ENCODE results near the gene CACNA1C.

CACNA1C gene

GRCh38 chr12:2035431-2036055 is 17.2 kb upstream of the CACNA1C start:
- DNase-seq = no peak

DNA sequence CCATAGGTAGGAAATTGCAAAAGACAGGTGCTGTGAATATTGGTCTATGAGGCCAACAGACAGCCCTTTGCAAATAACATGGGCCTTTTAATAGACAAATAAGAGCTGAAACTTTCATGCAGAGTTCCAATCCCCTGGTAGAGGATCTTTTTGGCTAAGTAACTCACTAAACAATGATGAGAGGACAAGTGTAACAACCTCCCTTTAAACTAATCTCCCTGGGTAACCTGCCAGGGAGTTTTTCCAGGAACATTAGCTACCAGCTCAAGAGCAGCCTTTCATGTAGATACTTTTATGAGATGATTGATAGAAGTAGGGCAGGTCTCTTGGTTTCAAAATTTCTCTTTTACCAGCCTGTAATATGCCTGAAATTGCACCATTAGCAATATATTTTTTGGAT is 13.8 kb upstream of the CACNA1C start:
- DNase-seq = no peak

DNA sequence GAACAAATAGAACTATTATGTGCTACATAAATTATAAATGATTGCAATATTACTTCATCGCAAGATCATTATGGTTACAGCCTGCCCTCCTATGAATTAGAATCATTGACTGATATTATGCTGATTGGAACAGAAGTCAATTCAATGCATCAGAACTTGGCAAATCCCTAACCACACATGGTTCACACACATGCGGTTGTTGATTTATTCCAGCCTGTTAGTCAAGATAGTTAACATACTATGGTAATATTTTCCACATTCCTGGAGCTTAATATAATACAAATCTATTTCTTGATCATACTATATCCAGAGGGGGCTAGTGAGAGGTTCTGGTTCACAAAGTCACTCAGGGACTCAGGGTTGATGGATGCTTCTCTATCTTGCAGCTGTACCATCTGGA is 9.7 kb upstream of the CACNA1C start:
- no peak for DNase-seq

DNA sequence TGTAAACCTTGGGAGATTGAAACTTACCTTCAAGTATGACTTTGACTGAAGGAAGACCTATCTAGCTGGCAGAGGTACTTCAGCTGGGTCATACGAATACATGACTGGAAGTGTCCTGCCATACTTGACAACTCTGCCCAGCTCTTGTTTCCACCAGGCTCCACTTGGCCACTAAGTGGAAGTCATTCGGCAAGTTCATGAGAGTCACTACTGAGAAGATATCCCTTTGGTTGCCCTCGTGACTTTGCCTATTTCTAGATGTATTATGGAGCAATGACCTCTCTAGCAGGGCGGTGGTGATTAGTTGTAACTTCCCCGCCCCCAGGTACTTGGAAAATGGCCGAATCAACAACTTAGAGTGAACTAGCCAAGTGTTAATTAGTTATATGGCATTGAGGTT is 8.6 kb upstream of the CACNA1C start:
- DNase-seq = no peak

DNA sequence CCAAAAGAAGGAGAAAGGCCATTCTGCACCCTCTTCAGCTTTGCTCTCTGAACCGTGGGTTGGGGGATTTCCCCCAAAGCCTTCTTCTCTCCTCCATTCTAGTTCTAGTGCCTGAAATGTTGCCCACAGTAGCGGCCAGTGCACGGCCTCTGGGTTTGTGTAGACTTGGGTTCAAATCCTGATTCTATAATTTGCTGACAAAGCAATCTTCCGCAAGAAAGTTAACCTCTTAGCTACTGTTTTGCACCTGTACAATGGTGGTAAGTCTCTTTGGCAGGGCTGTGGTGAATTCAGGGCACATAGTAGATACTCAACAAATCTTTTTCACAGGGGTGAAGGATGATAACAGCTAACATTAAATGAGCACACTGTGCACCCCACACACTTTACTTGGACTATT is 5.8 kb upstream of the CACNA1C start:
- no peak for DNase-seq

GRCh38 chr12:2047752-2048151 is 5.0 kb upstream of the CACNA1C start:
- DNase-seq = no peak

- no peak for DNase-seq
Observed at GRCh38 chr12:2049604-2050540, 2.9 kb upstream of the CACNA1C start.

- DNase-seq = no peak
Observed at GRCh38 chr12:2051700-2052621, 826 bp upstream of the CACNA1C start.

DNA sequence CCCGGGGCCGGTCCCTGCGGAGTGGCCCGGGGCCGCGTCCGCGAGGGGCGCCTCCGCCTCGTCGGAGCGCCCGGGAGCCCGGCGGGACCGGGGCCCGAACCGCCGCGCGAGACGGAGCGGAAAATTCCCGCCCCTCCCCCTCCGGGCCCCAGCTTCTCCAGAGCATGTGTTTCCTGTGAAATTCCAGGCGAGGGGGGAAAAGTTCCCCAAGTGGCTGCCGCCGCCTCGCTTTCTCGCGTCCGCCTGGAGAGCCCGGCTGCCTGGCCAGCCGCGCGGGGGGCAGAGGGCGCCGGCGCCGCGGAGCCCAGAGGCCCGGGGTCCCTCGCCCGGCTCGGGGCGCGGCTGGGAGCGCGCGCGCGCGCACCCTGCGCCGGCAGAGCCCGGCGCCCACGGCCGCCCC is 904 bp downstream of the CACNA1C start:
- no peak for DNase-seq

GRCh38 chr12:2054091-2055018 is 1.6 kb downstream of the CACNA1C start:
- no peak for DNase-seq

- DNase-seq = peak; percentile 48
Observed at GRCh38 chr12:2057041-2057794, 4.4 kb downstream of the CACNA1C start.

- no peak for DNase-seq
Observed at GRCh38 chr12:2057795-2058408, 5.1 kb downstream of the CACNA1C start.

DNA sequence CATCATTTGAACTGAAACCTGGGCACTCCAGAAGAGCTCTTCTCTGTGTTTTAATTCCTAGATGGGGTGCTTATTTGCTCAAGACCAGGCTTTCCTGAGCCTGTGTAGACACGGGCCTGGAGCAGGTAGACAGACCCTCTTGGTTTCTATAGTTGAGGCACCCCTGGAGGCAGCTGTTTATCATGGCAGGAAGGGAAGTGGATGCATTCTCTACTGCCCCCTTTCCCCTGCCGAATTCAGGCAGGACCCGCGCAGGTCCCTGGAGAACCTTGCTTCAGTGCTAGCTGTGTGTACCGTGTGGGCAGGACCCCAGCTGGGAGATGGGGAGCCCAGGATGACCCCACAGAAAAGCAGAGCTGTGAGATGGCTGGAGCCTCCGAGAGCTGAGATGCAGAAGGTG is 6.0 kb downstream of the CACNA1C start:
- DNase-seq = no peak

DNA sequence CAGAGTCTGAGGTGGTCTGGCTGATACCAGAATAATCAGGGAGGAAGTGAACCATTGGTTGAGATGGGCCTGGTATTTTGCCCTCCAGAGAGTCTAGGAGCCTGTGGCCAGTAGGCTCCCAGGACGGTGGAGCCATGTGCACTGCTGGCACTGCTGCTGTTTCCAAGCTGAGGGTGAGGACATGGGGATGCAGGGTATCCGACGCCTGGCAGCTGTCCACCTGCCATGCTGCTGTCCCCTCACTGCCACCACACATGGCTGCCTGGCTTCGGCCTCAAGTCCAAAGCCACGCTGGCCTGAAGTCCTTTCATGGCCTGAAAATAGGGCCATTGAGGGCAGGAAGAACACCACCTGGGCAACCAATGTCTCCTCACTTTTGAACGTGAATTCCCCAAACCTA is 8.6 kb downstream of the CACNA1C start:
- no peak for DNase-seq

DNA sequence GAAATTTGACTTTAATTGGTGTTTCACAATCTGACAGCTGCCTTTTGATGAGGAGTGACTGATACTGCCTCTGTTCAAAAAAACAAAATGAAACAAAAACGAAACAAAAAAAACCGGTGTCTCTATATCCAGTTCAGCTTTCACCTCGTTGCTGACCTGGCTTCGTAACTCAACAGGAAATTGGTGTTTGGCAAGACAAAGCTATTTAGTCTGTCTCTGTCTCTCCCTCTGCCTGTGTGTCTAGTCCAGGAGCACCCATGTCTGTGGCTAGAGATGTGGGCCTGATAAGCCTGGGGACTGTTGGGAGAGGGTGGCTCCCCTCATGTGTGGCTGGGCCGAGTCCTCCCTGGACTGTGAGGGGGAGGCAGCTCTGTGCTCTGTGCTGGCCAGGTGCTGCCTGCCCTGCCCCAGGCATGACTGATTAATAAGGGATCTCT is 11.3 kb downstream of the CACNA1C start:
- no peak for DNase-seq

DNA sequence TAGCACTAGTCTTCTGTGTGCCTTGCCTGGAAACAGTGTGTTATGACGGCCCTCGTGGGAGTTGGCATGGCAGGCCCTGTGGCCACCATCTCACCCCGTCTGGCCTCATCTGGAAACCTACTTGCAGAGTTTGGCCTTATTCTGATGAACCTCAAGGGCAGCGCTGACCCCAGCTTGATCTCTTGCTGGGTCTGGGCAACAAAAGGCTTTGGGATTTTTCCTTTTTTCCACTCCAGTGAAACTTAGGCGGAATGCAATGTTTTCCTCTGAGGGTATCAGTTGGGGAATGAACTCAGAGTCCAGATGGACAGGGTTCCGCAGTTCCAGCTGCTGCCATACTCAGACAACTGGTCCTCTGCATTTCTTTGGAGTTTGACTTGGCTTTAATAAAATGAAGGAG is 15.9 kb downstream of the CACNA1C start:
- no peak for DNase-seq

DNA sequence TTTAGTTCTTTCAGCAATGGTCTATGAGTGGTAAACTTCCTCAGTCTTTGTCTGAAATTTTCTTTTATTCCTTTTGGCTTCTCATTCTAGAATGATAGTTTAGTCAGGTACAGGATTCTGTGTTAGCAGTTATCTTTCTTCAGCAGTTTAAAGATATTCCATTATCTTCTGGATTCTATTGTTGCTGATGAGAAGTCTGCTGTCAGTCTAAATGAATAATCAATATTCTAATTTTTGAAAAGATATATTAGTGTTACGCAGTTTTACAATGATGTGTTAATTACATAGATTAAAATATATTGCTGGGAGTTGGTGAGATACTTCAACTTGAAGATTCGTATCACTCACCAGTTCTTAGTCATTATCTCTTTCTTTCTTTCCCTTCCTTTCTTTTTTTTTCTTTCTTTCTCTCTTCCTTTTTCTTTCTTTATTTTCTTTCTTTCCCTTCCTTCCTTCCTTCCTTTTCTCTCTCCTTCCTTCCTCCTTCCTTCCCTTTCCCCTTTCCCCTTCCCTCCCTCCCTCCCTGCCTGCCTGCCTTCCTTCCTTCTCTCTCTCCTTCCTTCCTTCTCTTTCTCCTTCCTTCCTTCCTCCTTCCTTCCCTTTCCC is 17.8 kb downstream of the CACNA1C start:
- no peak for DNase-seq

DNA sequence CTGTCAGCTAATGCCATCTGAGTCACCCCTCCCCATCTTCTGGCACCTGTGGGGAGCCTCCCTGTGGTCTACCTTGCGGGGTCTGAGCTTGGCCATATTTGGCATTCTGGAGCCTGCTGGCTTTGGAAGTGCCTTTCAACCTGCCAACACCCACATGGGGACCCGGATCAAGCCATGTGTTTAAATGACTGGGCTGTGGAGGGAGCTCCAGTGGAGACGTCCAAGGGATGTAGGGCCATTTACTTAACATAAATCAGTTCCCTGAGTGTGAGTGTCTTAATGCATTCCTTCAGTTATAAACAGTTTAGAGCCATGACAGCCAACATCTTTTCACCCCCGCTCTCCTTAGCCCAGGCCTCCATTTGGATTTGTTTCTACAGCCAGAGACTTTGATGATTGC is 22.0 kb downstream of the CACNA1C start:
- no peak for DNase-seq

GRCh38 chr12:2075508-2076195 is 22.9 kb downstream of the CACNA1C start:
- no peak for DNase-seq

GRCh38 chr12:2076196-2076570 is 23.4 kb downstream of the CACNA1C start:
- no peak for DNase-seq
